Esophagus muscularis mucosa (tissue), 3 donors: ENCODE results near the gene RERE.

Experiments
- CTCF ChIP-seq, 3 experiments: fragments of 200-600 bp in 2 of 3; fragments of 450-650 bp in 1 of 3; sonication (generic) in 2 of 3; IDR thresholded peaks; one replicate each; pipeline ENCODE4 v1.5.1; 2017 to 2019; ENCODE audit warnings: antibody characterized with exemption in 3 of 3, mild to moderate bottlenecking in 2 of 3, moderate library complexity in 1 of 3
- POLR2A ChIP-seq: fragments of 450-650 bp; IDR thresholded peaks from one replicate; pipeline ENCODE4 v1.6.1; 2017; ENCODE audit warnings: antibody characterized with exemption, moderate library complexity, mild to moderate bottlenecking, low read depth
- POLR2AphosphoS5 ChIP-seq, 2 donors: sonication (generic); formaldehyde crosslinking; IDR thresholded peaks; one replicate each; pipeline ENCODE4 v1.6.1; 2017; ENCODE audit warnings: antibody characterized with exemption in 2 of 2

- TF ChIP-seq POLR2A: no peak
- TF ChIP-seq CTCF (IDR thresholded peaks at IDR 0.05): no peak
- TF ChIP-seq POLR2AphosphoS5 (IDR thresholded peaks at IDR 0.05): no peak
Observed at GRCh38 chr1:8496473-8496872, 321.0 kb downstream of the RERE start.
